ENCODE measurements around the gene PPFIA3. TPM values are rescaled to one million over a fixed set of nuclear protein-coding genes. Genes with fewer than 3 reads are reported as not detected.

The PPFIA3 gene
- total and polyA plus RNA-seq, 2 of the 8 experiments (the other 6 are each of a cell fraction or from before 2014, with no cell fraction given) = 15.9 to 25.3 TPM

- TF ChIP-seq SIN3A (conservative IDR thresholded peaks at IDR 0.05 in 1 of 2, IDR thresholded peaks at IDR 0.05 in 1 of 2; ENCODE audit: low read depth in 1 of 2, low read length in 2 of 2) (no peak), CREB1 (IDR thresholded peaks at IDR 0.05) (no peak), GTF2F1 (IDR thresholded peaks at IDR 0.05; ENCODE audit: borderline replicate concordance, low read depth, low read length) (no peak), TCF12 (IDR thresholded peaks at IDR 0.05; ENCODE audit: low read depth, low read length) (no peak), BACH1 (IDR thresholded peaks at IDR 0.05; ENCODE audit: low read length) (no peak), JUND (IDR thresholded peaks at IDR 0.05; ENCODE audit: low read length) (no peak), CHD1 (IDR thresholded peaks at IDR 0.05; ENCODE audit: low read depth, low read length) (no peak), MAFK (IDR thresholded peaks at IDR 0.05; ENCODE audit: low read depth, low read length) (no peak)
- TF ChIP-seq, protein P1, sequence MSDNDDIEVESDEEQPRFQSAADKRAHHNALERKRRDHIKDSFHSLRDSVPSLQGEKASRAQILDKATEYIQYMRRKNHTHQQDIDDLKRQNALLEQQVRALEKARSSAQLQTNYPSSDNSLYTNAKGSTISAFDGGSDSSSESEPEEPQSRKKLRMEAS (IDR thresholded peaks at IDR 0.05) = no peak
Observed at GRCh38 chr19:49091391-49092038, 27.8 kb upstream of the PPFIA3 start (continued).

All from H1 (cell line).